H1 (cell line): ENCODE measurements around the gene ABCA1. TPM values are rescaled to one million over a fixed set of nuclear protein-coding genes. Genes with fewer than 3 reads are reported as not detected.

ENCODE experiments used
- CTCF ChIA-PET: fragments of 300-600 bp; sonication (Branson Sonifier 250); formaldehyde crosslinking; loops from one replicate; lab custom pipeline; 2021; ENCODE audit not compliant: partially characterized antibody; lab: Charles Lee
- POLR2A ChIA-PET: fragments of 300-600 bp; sonication (Branson Sonifier 250); formaldehyde crosslinking; loops from one replicate; lab custom pipeline; 2021; ENCODE audit warnings: inconsistent platforms; ENCODE audit not compliant: partially characterized antibody; lab: Charles Lee
- DNase-seq, 2 experiments: peaks; one replicate each; pipeline versions ENCODE4 v3.0.0 to v3.0.0-alpha.2; 2010 to 2022; ENCODE audit warnings: low spot score in 2 of 2, low read depth in 1 of 2, mixed read lengths in 1 of 2
- FAIRE-seq: peaks from 2 replicates; lab custom pipeline; 2011; peaks lifted over from hg19 to GRCh38; lab: Jason Lieb, UNC
- H2AFZ ChIP-seq: 2 replicates; pipeline ENCODE4 v1.8.1; 2012; ENCODE audit warnings: low read length, inconsistent platforms
- H2AK5ac ChIP-seq: 2 replicates; pipeline ENCODE4 v1.6.1; 2013; ENCODE audit warnings: low read depth, low read length
- H2BK120ac ChIP-seq: replicated peaks from 2 replicates; pipeline ENCODE3; 2013; ENCODE audit warnings: low read depth, low read length, inconsistent platforms
- H2BK12ac ChIP-seq: 2 replicates; pipeline ENCODE4 v1.6.1; 2013; ENCODE audit warnings: low read depth, low read length
- H2BK15ac ChIP-seq: 2 replicates; pipeline ENCODE4 v1.6.1; 2013; ENCODE audit warnings: low read length
- H2BK20ac ChIP-seq: 2 replicates; pipeline ENCODE4 v1.6.1; 2013; ENCODE audit warnings: low read length
- H2BK5ac ChIP-seq: 2 replicates; pipeline ENCODE4 v1.6.1; 2013; ENCODE audit warnings: low read depth, low read length
- H3K14ac ChIP-seq: 2 replicates; pipeline ENCODE4 v1.6.1; 2013; ENCODE audit warnings: inconsistent platforms; ENCODE audit not compliant: insufficient read length
- H3K18ac ChIP-seq: 2 replicates; pipeline ENCODE4 v1.6.1; 2013; ENCODE audit warnings: low read length; ENCODE audit errors: extremely low read depth
- H3K23ac ChIP-seq: 2 replicates; pipeline ENCODE4 v1.6.1; 2013; ENCODE audit warnings: inconsistent platforms; ENCODE audit not compliant: insufficient read length
- H3K23me2 ChIP-seq: 2 replicates; pipeline ENCODE4 v1.6.1; 2013; ENCODE audit warnings: low read depth, low read length
- H3K27ac ChIP-seq: 2 replicates; pipeline ENCODE4 v1.6.1; 2011; ENCODE audit warnings: low read depth, low read length, inconsistent platforms
- H3K27me3 ChIP-seq, 4 experiments: replicated peaks in 1 of 4; 1 replicate in 1 of 4; 2 replicates in 3 of 4; pipeline versions ENCODE4 v1.6.1 to v1.8.1; 2011 to 2013; ENCODE audit warnings: low read length in 3 of 4, mild to moderate bottlenecking in 3 of 4, inconsistent platforms in 2 of 4, mixed read lengths in 2 of 4, moderate library complexity in 1 of 4; ENCODE audit not compliant: control insufficient read depth in 3 of 4, insufficient read depth in 3 of 4; ENCODE audit errors: extremely low read depth in 1 of 4
- H3K36me3 ChIP-seq, 4 experiments: 2 replicates each; pipeline versions ENCODE4 v1.6.1 to v1.8.1; 2011 to 2013; ENCODE audit warnings: mild to moderate bottlenecking in 4 of 4, low read length in 3 of 4, moderate library complexity in 2 of 4, control low read depth in 1 of 4, inconsistent platforms in 1 of 4; ENCODE audit not compliant: insufficient read depth in 4 of 4, control insufficient read depth in 2 of 4
- H3K4ac ChIP-seq: replicated peaks from 2 replicates; pipeline ENCODE3; 2013; ENCODE audit warnings: low read length, low read depth, mixed read lengths, inconsistent platforms; ENCODE audit not compliant: insufficient read length
- H3K4me1 ChIP-seq, 4 experiments: replicated peaks in 1 of 4; 1 replicate in 1 of 4; 2 replicates in 3 of 4; pipeline versions ENCODE4 v1.6.1 to v1.8.1; 2011 to 2013; ENCODE audit warnings: low read length in 3 of 4, inconsistent platforms in 2 of 4, mixed read lengths in 1 of 4; ENCODE audit not compliant: insufficient read depth in 4 of 4, control insufficient read depth in 3 of 4
- H3K4me2 ChIP-seq, 2 experiments: 2 replicates each; pipeline versions ENCODE4 v1.6.1 to v1.8.1; 2011 to 2013; ENCODE audit warnings: low read depth in 2 of 2, low read length in 2 of 2, control low read depth in 1 of 2, inconsistent platforms in 1 of 2, mild to moderate bottlenecking in 1 of 2; ENCODE audit not compliant: insufficient read depth in 1 of 2
- H3K4me3 ChIP-seq, 4 experiments: fragments of 200-600, 300-600 bp in 1 of 4; sonication (generic), shearing (Covaris generic), sonication (Bioruptor Twin) in 1 of 4; 2 replicates each; pipeline versions ENCODE4 v1.5.1 to v1.8.1; 2011 to 2016; ENCODE audit warnings: low read length in 4 of 4, low read depth in 3 of 4, control low read depth in 2 of 4, inconsistent platforms in 2 of 4, mild to moderate bottlenecking in 2 of 4, mixed read lengths in 1 of 4, moderate library complexity in 1 of 4; ENCODE audit not compliant: insufficient read depth in 2 of 4; ENCODE audit errors: extremely low read depth in 1 of 4
- H3K56ac ChIP-seq: replicated peaks from 2 replicates; pipeline ENCODE3; 2013; ENCODE audit warnings: low read depth, mild to moderate bottlenecking, mixed read lengths, low read length, inconsistent platforms; ENCODE audit not compliant: insufficient read length
- H3K79me1 ChIP-seq: 2 replicates; pipeline ENCODE4 v1.6.1; 2013; ENCODE audit warnings: low read depth, low read length, control low read depth
- H3K79me2 ChIP-seq, 2 experiments: 2 replicates each; pipeline versions ENCODE4 v1.6.1 to v1.8.1; 2012 to 2013; ENCODE audit warnings: low read length in 2 of 2, mild to moderate bottlenecking in 2 of 2, inconsistent platforms in 1 of 2; ENCODE audit not compliant: insufficient read depth in 2 of 2, control insufficient read depth in 1 of 2
- H3K9ac ChIP-seq, 4 experiments: replicated peaks in 1 of 4; 1 replicate in 1 of 4; 2 replicates in 3 of 4; pipeline versions ENCODE4 v1.6.1 to v1.8.1; 2011 to 2013; ENCODE audit warnings: low read depth in 3 of 4, low read length in 3 of 4, control low read depth in 2 of 4, mild to moderate bottlenecking in 2 of 4, moderate library complexity in 2 of 4, inconsistent platforms in 1 of 4; ENCODE audit errors: extremely low read depth in 1 of 4
- H3K9me3 ChIP-seq, 2 experiments: 2 replicates each; pipeline versions ENCODE4 v1.6.1 to v1.8.1; 2012 to 2013; ENCODE audit warnings: mild to moderate bottlenecking in 2 of 2, moderate library complexity in 2 of 2, control low read depth in 1 of 2, inconsistent platforms in 1 of 2, low read depth in 1 of 2, low read length in 1 of 2, mixed read lengths in 1 of 2; ENCODE audit not compliant: insufficient read depth in 2 of 2
- H4K20me1 ChIP-seq, 2 experiments: replicated peaks in 1 of 2; 2 replicates each; pipeline versions ENCODE3 to v1.8.1; 2011 to 2013; ENCODE audit warnings: inconsistent platforms in 2 of 2, low read length in 2 of 2, mild to moderate bottlenecking in 1 of 2; ENCODE audit not compliant: insufficient read depth in 2 of 2, control insufficient read depth in 1 of 2
- H4K5ac ChIP-seq: 2 replicates; pipeline ENCODE4 v1.6.1; 2013; ENCODE audit warnings: low read length, low read depth, mixed read lengths, inconsistent platforms; ENCODE audit not compliant: insufficient read length
- H4K8ac ChIP-seq: 2 replicates; pipeline ENCODE4 v1.8.0; 2013; ENCODE audit warnings: mild to moderate bottlenecking, moderate library complexity, low read length, inconsistent platforms; ENCODE audit not compliant: insufficient read depth; ENCODE audit errors: extremely low read depth
- H4K91ac ChIP-seq: replicated peaks from 2 replicates; pipeline ENCODE3; 2013; ENCODE audit warnings: low read length, mixed read lengths, inconsistent platforms; ENCODE audit not compliant: insufficient read length
- ASH2L ChIP-seq: fragments of 200-600, 300-600 bp; sonication (generic); IDR thresholded peaks from one replicate; pipeline ENCODE4 v1.7.1; 2017; ENCODE audit warnings: low read length
- BCL11A ChIP-seq, 2 experiments: IDR thresholded peaks; one replicate each; pipeline ENCODE4 v1.6.1; 2011; ENCODE audit warnings: low read depth in 2 of 2, low read length in 2 of 2, mild to moderate bottlenecking in 2 of 2
- CTBP2 ChIP-seq: IDR thresholded peaks from 2 replicates; pipeline ENCODE4 v1.7.0; 2011; ENCODE audit warnings: borderline replicate concordance, mild to moderate bottlenecking, moderate library complexity, mixed read lengths, low read length; ENCODE audit not compliant: insufficient read depth, insufficient read length
- MAFK ChIP-seq: IDR thresholded peaks from 2 replicates; pipeline ENCODE4 v1.6.1; 2012; ENCODE audit warnings: low read depth, mild to moderate bottlenecking, improper control_type of control experiment, low read length
- POLR2AphosphoS5 ChIP-seq: IDR thresholded peaks from 2 replicates; pipeline ENCODE4 v1.6.1; 2011; ENCODE audit warnings: low read depth, low read length
- SIN3A ChIP-seq, 2 experiments: IDR thresholded peaks in 1 of 2; conservative IDR thresholded peaks in 1 of 2; 2 replicates each; pipeline ENCODE4 v1.6.1; 2011 to 2012; ENCODE audit warnings: low read length in 2 of 2, improper control_type of control experiment in 1 of 2, low read depth in 1 of 2, mild to moderate bottlenecking in 1 of 2
- SP4 ChIP-seq: IDR thresholded peaks from 2 replicates; pipeline ENCODE4 v1.6.1; 2012; ENCODE audit warnings: low read length, inconsistent platforms
- SRF ChIP-seq: IDR thresholded peaks from 2 replicates; pipeline ENCODE4 v1.6.1; 2011; ENCODE audit warnings: mild to moderate bottlenecking, low read depth, low read length, moderate library complexity
- SUZ12 ChIP-seq: fragments of 200-600 bp; sonication (generic); IDR thresholded peaks from 2 replicates; pipeline ENCODE4 v1.6.1; 2012; ENCODE audit warnings: mild to moderate bottlenecking, inconsistent platforms, low read length, moderate library complexity, mixed read lengths
- WGBS, 2 experiments: shearing (Covaris generic) in 1 of 2; methylation state at CpG; one replicate each; pipeline versions ENCODE4 v1.1.6 to v1.1.7; 2013 to 2015; ENCODE audit warnings: low lambda C conversion rate in 2 of 2, mixed read lengths in 2 of 2, inconsistent platforms in 1 of 2, low coverage in 1 of 2, missing lambda C conversion rate in 1 of 2; ENCODE audit not compliant: insufficient replicate concordance in 2 of 2, insufficient coverage in 1 of 2, insufficient read length in 1 of 2; ENCODE audit errors: extremely low coverage in 1 of 2, missing lambda C conversion rate in 1 of 2; 5-methylcytosine and 5-hydroxymethylcytosine counted together
- polyA plus RNA-seq, 7 experiments: library from polyadenylated mRNA; depleted of rRNA in 3 of 7; stranded (reverse) in 5 of 7; unstranded in 2 of 7; fragments of >200 nt in 5 of 7; fragments of 200-250 nt in 2 of 7; gene quantifications; 1 replicate in 5 of 7; 2 replicates in 1 of 7; 4 replicates in 1 of 7; pipeline versions ENCODE4 v1.2.1 to v1.2.3, GENCODE V29; 2011 to 2013; ENCODE audit warnings: missing spikeins in 2 of 7, mixed read lengths in 2 of 7
- total RNA-seq: library from RNA; stranded (reverse); fragmentation: NEBNext Ultra II Directional; extraction: Animal tissue kit (Norgen Biotek cat#: 25700); gene quantifications from 2 replicates; pipeline ENCODE4 v1.2.1, GENCODE V29; 2021
- TF ChIP-seq, protein P1 (sequence below): IDR thresholded peaks from 2 replicates; pipeline ENCODE4 v1.6.1; 2012; ENCODE audit warnings: low read length, inconsistent platforms

The ABCA1 gene
- total and polyA plus RNA-seq, 2 of the 8 experiments (the other 6 are each of a cell fraction or from before 2014, with no cell fraction given) = 6.9 to 7.8 TPM

DNA sequence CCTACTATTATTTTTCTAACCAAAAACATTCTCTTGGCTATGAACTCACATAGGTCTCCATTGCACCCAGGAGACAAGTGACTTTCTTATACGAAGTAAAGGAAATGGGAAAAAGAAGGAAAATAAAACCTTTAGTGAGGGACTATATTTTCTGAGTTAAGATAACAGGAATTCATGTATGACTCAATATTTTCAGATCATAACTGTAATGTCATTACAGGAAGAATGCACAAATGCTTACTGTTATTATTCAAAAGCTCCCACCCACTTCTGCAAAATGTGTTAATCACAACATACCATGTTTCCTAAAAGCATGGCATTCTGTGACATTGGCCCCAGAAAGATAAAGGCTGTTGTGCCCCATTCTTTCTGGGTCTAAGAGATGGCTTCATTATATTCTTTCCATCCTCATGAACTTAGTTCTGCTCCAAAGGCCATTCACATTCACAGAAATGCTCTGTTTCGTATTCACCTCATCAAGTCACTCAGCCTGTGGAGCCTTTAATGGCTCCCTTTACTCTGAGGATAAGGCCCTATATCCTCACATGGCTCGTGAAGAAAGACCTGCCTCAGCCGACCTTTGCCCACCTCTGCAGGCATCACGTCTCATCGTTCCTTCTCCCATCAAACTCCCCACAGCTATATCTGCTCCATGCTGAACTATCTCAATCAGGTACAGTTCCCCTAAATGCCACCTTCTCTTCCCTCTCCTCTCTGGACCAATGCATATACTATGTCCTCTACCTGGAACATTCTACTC is 77.0 kb downstream of the ABCA1 start:
- no peaks in the 10 kb centered on the region for H4K20me1 ChIP-seq

More for the DNA sequence above, 77.0 kb downstream of the ABCA1 start:
- Histone ChIP-seq H3K79me1 (no peaks in the 10 kb centered on the region), H3K4ac (no peak overlapping the region), H3K14ac (no peak overlapping the region), H3K23me2 (no peaks in the 10 kb centered on the region), H2BK5ac (no peak overlapping the region), H3K27me3 (no peaks in the 10 kb centered on the region), H3K36me3 (peaks cover 0 to 2% (median 0%) of the 10 kb centered on the region in 4 experiments; a peak in 1 of 8 replicates), H4K8ac (no peak overlapping the region), H3K18ac (no peak overlapping the region), H4K5ac (no peak overlapping the region), H4K91ac (no peak overlapping the region), H3K9ac (no peak overlapping the region), H3K4me1 (peaks cover 0 to 2% (median under 1%) of the 10 kb centered on the region in 4 experiments; a peak in 3 of 7 replicates), H2AFZ (no peak overlapping the region), H3K27ac (no peak overlapping the region), H2BK15ac (no peak overlapping the region), H3K56ac (no peak overlapping the region), H3K79me2 (no peaks in the 10 kb centered on the region), H3K9me3 (no peaks in the 10 kb centered on the region), H3K4me3 (no peak overlapping the region), H2BK20ac (no peak overlapping the region), H3K4me2 (no peak overlapping the region), H2BK12ac (no peak overlapping the region), H2BK120ac (no peak overlapping the region), H2AK5ac (no peak overlapping the region), H3K23ac (no peak overlapping the region)
- no peak for DNase-seq
- POLR2A ChIA-PET = no interaction called here
- WGBS, 2 experiments = 89% methylated on average over 6 of the region's 6 CpGs; no CpG with 5 or more reads in 1 of the 2 experiments
- CTCF ChIA-PET = no interaction called here
- TF ChIP-seq SRF = no peak
- no peak for TF ChIP-seq CTBP2
- no peak for TF ChIP-seq BCL11A (IDR thresholded peaks at IDR 0.05; ENCODE audit: low read depth in 2 of 2, low read length in 2 of 2)
- no peak for TF ChIP-seq ASH2L
- TF ChIP-seq MAFK = no peak
- TF ChIP-seq SUZ12 = no peak
- TF ChIP-seq, protein P1, sequence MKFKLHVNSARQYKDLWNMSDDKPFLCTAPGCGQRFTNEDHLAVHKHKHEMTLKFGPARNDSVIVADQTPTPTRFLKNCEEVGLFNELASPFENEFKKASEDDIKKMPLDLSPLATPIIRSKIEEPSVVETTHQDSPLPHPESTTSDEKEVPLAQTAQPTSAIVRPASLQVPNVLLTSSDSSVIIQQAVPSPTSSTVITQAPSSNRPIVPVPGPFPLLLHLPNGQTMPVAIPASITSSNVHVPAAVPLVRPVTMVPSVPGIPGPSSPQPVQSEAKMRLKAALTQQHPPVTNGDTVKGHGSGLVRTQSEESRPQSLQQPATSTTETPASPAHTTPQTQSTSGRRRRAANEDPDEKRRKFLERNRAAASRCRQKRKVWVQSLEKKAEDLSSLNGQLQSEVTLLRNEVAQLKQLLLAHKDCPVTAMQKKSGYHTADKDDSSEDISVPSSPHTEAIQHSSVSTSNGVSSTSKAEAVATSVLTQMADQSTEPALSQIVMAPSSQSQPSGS = no peak
- TF ChIP-seq SIN3A (conservative IDR thresholded peaks at IDR 0.05 in 1 of 2, IDR thresholded peaks at IDR 0.05 in 1 of 2; ENCODE audit: low read depth in 1 of 2, low read length in 2 of 2) = no peak
- TF ChIP-seq POLR2AphosphoS5 = no peak
- TF ChIP-seq SP4 = no peak
- FAIRE-seq = no peak
